Esophagus squamous epithelium (tissue), 4 donors: ENCODE data around the gene ANKRD52.

Source experiments
- CTCF ChIP-seq, 6 experiments: fragments of 450-650 bp in 4 of 6; fragments of 200-600 bp in 2 of 6; sonication (generic) in 2 of 6; IDR thresholded peaks; one replicate each; pipeline ENCODE4 v1.5.1; 2016 to 2019; ENCODE audit warnings: antibody characterized with exemption in 6 of 6, mild to moderate bottlenecking in 4 of 6, moderate library complexity in 4 of 6
- POLR2A ChIP-seq, 4 donors: fragments of 450-650 bp; IDR thresholded peaks; one replicate each; pipeline ENCODE4 v1.6.1; 2017; ENCODE audit warnings: antibody characterized with exemption in 4 of 4, mild to moderate bottlenecking in 4 of 4, moderate library complexity in 3 of 4

GRCh38 chr12:56190695-56191155 lies 67.5 kb downstream of the ANKRD52 start:
- no peak for TF ChIP-seq CTCF (IDR thresholded peaks at IDR 0.05)
- no peak for TF ChIP-seq POLR2A (IDR thresholded peaks at IDR 0.05)
